ENCODE data around the gene VPS52. TPM values are rescaled to one million over a fixed set of nuclear protein-coding genes. Genes with fewer than 3 reads are reported as not detected.

Gene VPS52, protein sequence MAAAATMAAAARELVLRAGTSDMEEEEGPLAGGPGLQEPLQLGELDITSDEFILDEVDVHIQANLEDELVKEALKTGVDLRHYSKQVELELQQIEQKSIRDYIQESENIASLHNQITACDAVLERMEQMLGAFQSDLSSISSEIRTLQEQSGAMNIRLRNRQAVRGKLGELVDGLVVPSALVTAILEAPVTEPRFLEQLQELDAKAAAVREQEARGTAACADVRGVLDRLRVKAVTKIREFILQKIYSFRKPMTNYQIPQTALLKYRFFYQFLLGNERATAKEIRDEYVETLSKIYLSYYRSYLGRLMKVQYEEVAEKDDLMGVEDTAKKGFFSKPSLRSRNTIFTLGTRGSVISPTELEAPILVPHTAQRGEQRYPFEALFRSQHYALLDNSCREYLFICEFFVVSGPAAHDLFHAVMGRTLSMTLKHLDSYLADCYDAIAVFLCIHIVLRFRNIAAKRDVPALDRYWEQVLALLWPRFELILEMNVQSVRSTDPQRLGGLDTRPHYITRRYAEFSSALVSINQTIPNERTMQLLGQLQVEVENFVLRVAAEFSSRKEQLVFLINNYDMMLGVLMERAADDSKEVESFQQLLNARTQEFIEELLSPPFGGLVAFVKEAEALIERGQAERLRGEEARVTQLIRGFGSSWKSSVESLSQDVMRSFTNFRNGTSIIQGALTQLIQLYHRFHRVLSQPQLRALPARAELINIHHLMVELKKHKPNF
- 10 to 100 TPM; 71.3 to 95.2 (median 91.5) TPM for polyA plus RNA-seq (ENCODE audit: insufficient read length in 3 of 3)
- long read RNA-seq, donor 1, transcript VPS52-222 (4 exons, 743 nt), result major isoform, 11 of 17 reads
- long read RNA-seq, donor 1, transcript VPS52-212 (20 exons, 2,960 nt), result minor isoform, 5 of 17 reads
- long read RNA-seq, donor 1, partial matches to known transcripts, result 0 of 17 reads
- long read RNA-seq, donor 1, other reads (novel, unspliced or antisense), result 0 of 17 reads
- long read RNA-seq, donor 2, transcript VPS52-222 (4 exons, 743 nt), result major isoform, 14 of 31 reads
- long read RNA-seq, donor 2, transcript VPS52-212 (20 exons, 2,960 nt), result minor isoform, 5 of 31 reads
- long read RNA-seq, donor 2, partial matches to known transcripts, result 12 of 31 reads
- long read RNA-seq, donor 2, other reads (novel, unspliced or antisense), result 0 of 31 reads
- long read RNA-seq, donor 3, transcript VPS52-222 (4 exons, 743 nt), result major isoform, 15 of 4,496 reads
- long read RNA-seq, donor 3, transcript VPS52-212 (20 exons, 2,960 nt), result minor isoform, 5 of 4,496 reads
- long read RNA-seq, donor 3, partial matches to known transcripts, result 4,204 of 4,496 reads
- long read RNA-seq, donor 3, other reads (novel, unspliced or antisense), result 270 of 4,496 reads
- long read RNA-seq, donor 4, transcript VPS52-222 (4 exons, 743 nt), result major isoform, 12 of 41 reads
- long read RNA-seq, donor 4, transcript VPS52-212 (20 exons, 2,960 nt), result minor isoform, 9 of 41 reads
- long read RNA-seq, donor 4, partial matches to known transcripts, result 16 of 41 reads
- long read RNA-seq, donor 4, other reads (novel, unspliced or antisense), result 0 of 41 reads
- long read RNA-seq, donor 5, partial matches to known transcripts, result 0 of 3 reads
- long read RNA-seq, donor 5, other reads (novel, unspliced or antisense), result 0 of 3 reads
- long read RNA-seq, donor 6, transcript VPS52-222 (4 exons, 743 nt), result major isoform, 17 of 5,581 reads
- long read RNA-seq, donor 6, partial matches to known transcripts, result 671 of 5,581 reads
- long read RNA-seq, donor 6, other reads (novel, unspliced or antisense), result 4,889 of 5,581 reads
- long read RNA-seq, donor 7, transcript VPS52-212 (20 exons, 2,960 nt), result major isoform, 7 of 16 reads
- long read RNA-seq, donor 7, transcript VPS52-222 (4 exons, 743 nt), result major isoform, 7 of 16 reads
- long read RNA-seq, donor 7, partial matches to known transcripts, result 0 of 16 reads
- long read RNA-seq, donor 7, other reads (novel, unspliced or antisense), result 0 of 16 reads
- long read RNA-seq, donor 8, transcript VPS52-222 (4 exons, 743 nt), result major isoform, 8 of 15 reads
- long read RNA-seq, donor 8, partial matches to known transcripts, result 5 of 15 reads
- long read RNA-seq, donor 8, other reads (novel, unspliced or antisense), result 0 of 15 reads
- long read RNA-seq, donor 9, transcript VPS52-212 (20 exons, 2,960 nt), result minor isoform, 14 of 6,083 reads
- long read RNA-seq, donor 9, transcript VPS52-222 (4 exons, 743 nt), result major isoform, 16 of 6,083 reads
- long read RNA-seq, donor 9, partial matches to known transcripts, result 5,712 of 6,083 reads
- long read RNA-seq, donor 9, other reads (novel, unspliced or antisense), result 339 of 6,083 reads
- long read RNA-seq, donor 10, transcript VPS52-222 (4 exons, 743 nt), result major isoform, 18 of 5,119 reads
- long read RNA-seq, donor 10, transcript VPS52-212 (20 exons, 2,960 nt), result minor isoform, 6 of 5,119 reads
- long read RNA-seq, donor 10, partial matches to known transcripts, result 4,808 of 5,119 reads
- long read RNA-seq, donor 10, other reads (novel, unspliced or antisense), result 283 of 5,119 reads
- long read RNA-seq, donor 11, partial matches to known transcripts, result 898 of 3,954 reads
- long read RNA-seq, donor 11, other reads (novel, unspliced or antisense), result 3,048 of 3,954 reads
- long read RNA-seq, donor 12, transcript VPS52-212 (20 exons, 2,960 nt), result major isoform, 14 of 7,415 reads
- long read RNA-seq, donor 12, transcript VPS52-222 (4 exons, 743 nt), result major isoform, 14 of 7,415 reads
- long read RNA-seq, donor 12, partial matches to known transcripts, result 689 of 7,415 reads
- long read RNA-seq, donor 12, other reads (novel, unspliced or antisense), result 6,694 of 7,415 reads
- long read RNA-seq, donor 13, transcript VPS52-222 (4 exons, 743 nt), result major isoform, 6 of 7 reads
- long read RNA-seq, donor 13, partial matches to known transcripts, result 0 of 7 reads
- long read RNA-seq, donor 13, other reads (novel, unspliced or antisense), result 0 of 7 reads
- long read RNA-seq, donor 14, transcript VPS52-222 (4 exons, 743 nt), result major isoform, 15 of 8,575 reads
- long read RNA-seq, donor 14, transcript VPS52-212 (20 exons, 2,960 nt), result minor isoform, 7 of 8,575 reads
- long read RNA-seq, donor 14, partial matches to known transcripts, result 8,096 of 8,575 reads
- long read RNA-seq, donor 14, other reads (novel, unspliced or antisense), result 455 of 8,575 reads
- long read RNA-seq, donor 15, transcript VPS52-222 (4 exons, 743 nt), result major isoform, 23 of 12,422 reads
- long read RNA-seq, donor 15, transcript VPS52-220 (6 exons, 878 nt), result minor isoform, 5 of 12,422 reads
- long read RNA-seq, donor 15, transcript VPS52-212 (20 exons, 2,960 nt), result minor isoform, 5 of 12,422 reads
- long read RNA-seq, donor 15, partial matches to known transcripts, result 11,676 of 12,422 reads
- long read RNA-seq, donor 15, other reads (novel, unspliced or antisense), result 712 of 12,422 reads
- long read RNA-seq, donor 16, transcript VPS52-222 (4 exons, 743 nt), result major isoform, 23 of 5,531 reads
- long read RNA-seq, donor 16, partial matches to known transcripts, result 5,213 of 5,531 reads
- long read RNA-seq, donor 16, other reads (novel, unspliced or antisense), result 292 of 5,531 reads

GRCh38 chr6:33271468-33272274 is at the start of gene VPS52, which contains the start of gene RPS18:
VPS52 (minus strand) TSS chr6:33271876; CDS start chr6:33271675, 201 bp downstream.
RPS18 (plus strand) TSS chr6:33272075; CDS start chr6:33272120, 45 bp downstream.
- peak; percentile 99 for DNase-seq

DNA sequence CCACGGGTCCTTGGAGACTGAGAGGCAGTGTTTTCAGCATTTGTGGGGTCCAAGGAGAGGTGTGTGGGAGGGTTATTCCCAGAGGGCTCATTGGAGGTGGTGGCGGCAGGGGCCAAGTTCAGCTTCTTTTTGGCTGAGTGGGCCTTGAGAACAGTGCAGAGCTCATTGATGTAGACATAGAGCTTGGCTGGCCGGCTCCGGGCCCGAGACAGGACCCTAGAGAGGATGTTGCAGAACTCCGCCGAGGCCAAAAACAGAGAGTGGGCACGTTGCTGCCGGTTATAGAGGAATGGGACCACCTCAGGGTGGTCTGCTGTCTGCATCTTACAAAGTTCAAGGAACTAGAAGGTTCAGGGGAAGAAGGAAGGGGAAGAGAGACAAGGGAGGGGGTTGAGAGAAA is 49.6 kb upstream of the VPS52 start:
- no peak for DNase-seq

GRCh38 chr6:33320315-33321181 is 48.9 kb upstream of the VPS52 start:
- DNase-seq, result no peak

DNA sequence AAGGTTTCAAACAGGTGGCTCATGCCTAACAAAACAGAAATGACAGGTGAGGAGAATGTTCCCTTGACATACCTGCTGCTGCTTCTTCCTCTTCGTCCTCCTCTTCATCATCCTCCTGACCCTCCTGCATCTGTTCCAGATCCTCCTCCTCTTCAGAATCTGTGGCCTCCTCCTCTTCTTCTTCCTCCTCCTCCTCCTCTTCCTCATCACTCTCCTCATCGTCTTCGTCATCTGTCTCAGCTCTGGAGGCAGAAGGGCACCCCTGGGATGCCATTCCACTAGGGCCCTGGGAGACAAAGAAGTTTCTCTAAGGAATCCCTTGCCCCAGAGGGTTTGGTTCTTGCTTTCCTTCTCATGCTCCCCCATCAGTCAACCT is 48.3 kb upstream of the VPS52 start:
- DNase-seq, result no peak

GRCh38 chr6:33318426-33319073 is 46.9 kb upstream of the VPS52 start:
- no peak for DNase-seq

DNA sequence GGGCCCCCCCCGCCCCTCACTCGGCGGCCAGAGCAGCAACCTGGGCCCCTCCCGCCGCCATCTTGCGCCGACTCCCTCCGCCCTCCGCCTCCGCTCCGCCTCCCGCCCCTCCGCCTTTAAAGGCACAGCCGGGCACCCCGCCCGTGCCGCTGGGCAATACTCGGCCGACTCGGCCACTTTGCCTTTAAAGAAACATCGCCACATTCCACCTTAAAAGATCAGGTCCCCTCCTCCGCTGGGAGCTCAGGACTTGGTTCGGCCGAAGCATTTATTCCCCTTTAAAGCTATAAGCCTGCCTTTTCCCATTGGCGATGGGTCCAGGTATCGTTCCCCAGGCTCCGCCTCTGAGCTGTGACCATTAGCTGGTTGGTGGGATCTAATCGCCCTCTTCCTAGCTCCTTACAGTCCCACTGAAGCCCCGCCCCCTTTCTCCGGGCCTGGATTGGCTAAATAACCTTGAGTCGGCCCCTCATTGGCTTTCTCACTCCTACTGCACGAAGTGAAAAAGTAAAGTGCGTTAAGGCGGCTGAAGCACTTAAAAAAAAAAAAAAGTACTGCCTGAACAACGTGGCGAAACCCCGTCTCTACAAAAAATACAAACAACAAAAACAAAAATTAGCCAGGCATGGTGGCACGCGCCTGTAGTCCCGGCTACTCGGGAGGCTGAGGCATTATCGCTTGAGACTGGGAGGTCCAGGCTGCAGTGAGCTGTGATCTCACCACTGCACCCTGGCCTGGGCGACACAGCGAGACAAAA is 46.2 kb upstream of the VPS52 start, which contains the start of gene ZBTB22:
ZBTB22 (minus strand) TSS at position 76 of the 757 bp plus-strand sequence. CDS start 828 bp downstream, outside the sequence.
- peak; percentile 100 for DNase-seq

- no peak for DNase-seq
These were observed 45.7 kb upstream of the VPS52 start for GRCh38 chr6:33317419-33317668.

GRCh38 chr6:33316603-33317418 is 45.1 kb upstream of the VPS52 start:
- no peak for DNase-seq

GRCh38 chr6:33315793-33316602 is 44.3 kb upstream of the VPS52 start:
- no peak for DNase-seq

GRCh38 chr6:33314943-33315792 is 43.5 kb upstream of the VPS52 start:
- no peak for DNase-seq

- DNase-seq, result peak; percentile 70
These were observed 42.9 kb upstream of the VPS52 start for GRCh38 chr6:33314515-33314942.
